Fibroblast of lung (primary cell): ENCODE measurements around the gene TNS3. TPM values are rescaled to one million over a fixed set of nuclear protein-coding genes. Genes with fewer than 3 reads are reported as not detected.
"Not testable (repeated sequence)": the region's sequence is repeated elsewhere in the genome, so short reads cannot be mapped to it uniquely, and the experiment has no call there.

Source experiments
- DNase-seq, 2 donors: peaks; one replicate each; pipeline versions ENCODE4 v3.0.0 to v3.0.0-alpha.2; 2010; ENCODE audit warnings: low read depth in 2 of 2
- H2AFZ ChIP-seq: 2 replicates; pipeline ENCODE4 v1.5.1; 2012; ENCODE audit warnings: low read length, control low read depth, inconsistent platforms
- H3K27ac ChIP-seq: 2 replicates; pipeline ENCODE4 v1.5.1; 2011; ENCODE audit warnings: low read length, control low read depth; ENCODE audit not compliant: insufficient read depth
- H3K27me3 ChIP-seq: 2 replicates; pipeline ENCODE4 v1.5.1; 2011; ENCODE audit warnings: mild to moderate bottlenecking, low read length; ENCODE audit not compliant: control insufficient read depth, insufficient read depth
- H3K36me3 ChIP-seq: 2 replicates; pipeline ENCODE4 v1.5.1; 2011; ENCODE audit warnings: low read length; ENCODE audit not compliant: control insufficient read depth, insufficient read depth
- H3K4me1 ChIP-seq: 2 replicates; pipeline ENCODE4 v1.5.1; 2011; ENCODE audit warnings: low read length; ENCODE audit not compliant: control insufficient read depth, insufficient read depth; ENCODE audit errors: extremely low read depth
- H3K4me2 ChIP-seq: 2 replicates; pipeline ENCODE4 v1.5.1; 2011; ENCODE audit warnings: low read length, control low read depth; ENCODE audit not compliant: insufficient read depth; ENCODE audit errors: extremely low read depth
- H3K4me3 ChIP-seq, 4 experiments: fragments of 200-600 bp in 1 of 4; sonication (generic) in 1 of 4; replicated peaks in 1 of 4; 2 replicates each; pipeline ENCODE4 v1.5.1; 2011 to 2016; ENCODE audit warnings: low read length in 4 of 4, low read depth in 3 of 4, mild to moderate bottlenecking in 3 of 4, control low read depth in 2 of 4, inconsistent platforms in 1 of 4, mixed read lengths in 1 of 4; ENCODE audit not compliant: insufficient read depth in 1 of 4; ENCODE audit errors: control extremely low read depth in 1 of 4
- H3K79me2 ChIP-seq: 2 replicates; pipeline ENCODE4 v1.5.1; 2012; ENCODE audit warnings: mild to moderate bottlenecking, low read length, inconsistent platforms; ENCODE audit not compliant: control insufficient read depth, insufficient read depth
- H3K9ac ChIP-seq: 2 replicates; pipeline ENCODE4 v1.5.1; 2011; ENCODE audit warnings: mild to moderate bottlenecking, low read length, control low read depth; ENCODE audit not compliant: insufficient read depth
- H3K9me3 ChIP-seq: 2 replicates; pipeline ENCODE4 v1.5.1; 2012; ENCODE audit warnings: low read depth, low read length; ENCODE audit not compliant: control insufficient read depth, insufficient read depth
- H4K20me1 ChIP-seq: 2 replicates; pipeline ENCODE4 v1.5.1; 2011; ENCODE audit warnings: low read length; ENCODE audit not compliant: control insufficient read depth, insufficient read depth; ENCODE audit errors: extremely low read depth
- CTCF ChIP-seq, 2 donors: IDR thresholded peaks in 1 of 2; conservative IDR thresholded peaks in 1 of 2; 1 replicate in 1 of 2; 2 replicates in 1 of 2; pipeline ENCODE4 v1.5.1; 2011 to 2012; ENCODE audit warnings: low read length in 2 of 2, control low read depth in 1 of 2, inconsistent platforms in 1 of 2, low read depth in 1 of 2, mild to moderate bottlenecking in 1 of 2
- EZH2 ChIP-seq: IDR thresholded peaks from 2 replicates; pipeline ENCODE4 v1.5.1; 2012; ENCODE audit warnings: low read length, control low read depth, mild to moderate bottlenecking; ENCODE audit errors: missing control alignments
- polyA plus RNA-seq, 2 donors: library from polyadenylated mRNA; depleted of rRNA in 1 of 2; stranded (reverse) in 1 of 2; unstranded in 1 of 2; fragments of >200 nt; gene quantifications; 2 replicates each; pipeline ENCODE4 v1.2.1, GENCODE V29; 2011 to 2012; ENCODE audit warnings: missing spikeins in 1 of 2
- total RNA-seq: library from RNA; depleted of rRNA; stranded (reverse); fragments of >200 nt; gene quantifications from 2 replicates; pipeline ENCODE4 v1.2.1, GENCODE V29; 2014

The TNS3 gene
- total and polyA plus RNA-seq, 2 donors (not counting 1 experiment from before 2014, with no cell fraction given): 74.4 to 88.8 TPM

DNA sequence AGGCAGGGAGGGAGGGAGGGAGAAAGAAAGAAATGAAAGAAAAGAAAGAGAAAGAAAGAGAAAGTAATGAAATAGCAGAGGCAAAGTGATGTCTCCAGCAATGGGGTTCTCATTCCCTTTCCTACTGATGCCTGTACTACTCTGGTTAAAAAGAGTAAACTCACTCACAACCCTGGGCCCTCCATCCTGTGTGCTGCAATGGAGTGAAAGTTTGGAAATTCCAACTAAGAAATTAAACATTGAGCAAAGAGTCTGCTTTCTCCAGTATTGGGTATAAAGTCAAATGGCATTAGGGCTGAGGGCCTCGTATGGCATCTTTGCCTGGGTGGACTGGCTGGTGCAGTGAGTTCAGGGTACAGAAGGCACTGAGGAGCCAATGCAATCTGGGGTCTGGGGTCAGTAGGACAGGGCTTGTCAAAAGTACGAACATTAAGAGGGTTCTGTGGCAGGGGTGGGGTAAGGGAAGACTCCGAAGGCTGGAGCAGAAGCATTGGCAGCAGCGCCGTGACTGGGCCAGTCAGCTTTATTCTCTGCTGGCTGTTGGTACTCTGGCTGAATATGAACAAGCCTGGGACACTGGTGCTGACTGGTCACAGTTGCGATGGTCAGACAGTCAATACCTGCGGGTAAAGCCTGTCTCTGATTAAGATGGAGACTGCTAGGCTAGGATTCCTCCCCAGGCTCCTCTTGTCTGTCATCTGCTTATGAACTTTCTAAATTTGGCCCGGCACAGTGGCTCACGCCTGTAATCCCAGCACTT is 24.1 kb upstream of the TNS3 start:
- Histone ChIP-seq H3K27me3 (no peaks in the 10 kb centered on the region), H4K20me1 (no peaks in the 10 kb centered on the region), H3K79me2 (no peaks in the 10 kb centered on the region), H3K27ac (no peak overlapping the region), H3K9ac (no peak overlapping the region), H3K4me3 (no peak overlapping the region), H3K4me1 (peaks cover 44% of the 10 kb centered on the region), H2AFZ (no peak overlapping the region), H3K4me2 (no peak overlapping the region), H3K9me3 (no peaks in the 10 kb centered on the region), H3K36me3 (no peaks in the 10 kb centered on the region)
- TF ChIP-seq EZH2: no peak
- TF ChIP-seq CTCF (conservative IDR thresholded peaks at IDR 0.05 in 1 of 2, IDR thresholded peaks at IDR 0.05 in 1 of 2; ENCODE audit: low read depth in 1 of 2, low read length in 2 of 2): no peak
- no peak for DNase-seq

DNA sequence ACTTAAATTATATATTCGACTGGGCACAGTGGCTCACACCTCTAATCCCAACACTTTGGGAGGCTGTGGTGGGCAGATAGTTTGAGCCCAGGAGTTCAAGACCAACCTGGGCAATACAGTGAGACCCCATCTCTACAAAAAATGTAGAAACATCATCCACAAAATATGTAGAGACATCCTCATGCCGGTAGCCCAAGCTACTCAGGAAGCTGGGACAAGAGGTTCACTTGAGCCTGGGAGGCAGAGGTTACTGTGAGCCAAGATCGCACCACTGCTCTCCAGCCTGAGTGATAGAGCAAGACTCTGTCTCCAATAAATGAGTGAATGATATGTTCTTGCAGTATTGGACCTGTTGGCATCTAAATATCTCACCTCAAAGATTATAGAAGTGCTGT is 22.6 kb upstream of the TNS3 start:
- Histone ChIP-seq H3K9ac (no peak overlapping the region), H3K4me2 (peak overlapping the region; percentile 21), H3K4me3 (no peak overlapping the region), H3K27ac (peak overlapping the region; percentile 80), H4K20me1 (no peaks in the 10 kb centered on the region), H3K4me1 (peaks cover 42% of the 10 kb centered on the region), H3K9me3 (no peaks in the 10 kb centered on the region), H3K27me3 (no peaks in the 10 kb centered on the region), H3K36me3 (no peaks in the 10 kb centered on the region), H2AFZ (no peak overlapping the region), H3K79me2 (no peaks in the 10 kb centered on the region)
- DNase-seq: no peak
- TF ChIP-seq EZH2: no peak
- no peak for TF ChIP-seq CTCF (conservative IDR thresholded peaks at IDR 0.05 in 1 of 2, IDR thresholded peaks at IDR 0.05 in 1 of 2; ENCODE audit: low read depth in 1 of 2, low read length in 2 of 2)

DNA sequence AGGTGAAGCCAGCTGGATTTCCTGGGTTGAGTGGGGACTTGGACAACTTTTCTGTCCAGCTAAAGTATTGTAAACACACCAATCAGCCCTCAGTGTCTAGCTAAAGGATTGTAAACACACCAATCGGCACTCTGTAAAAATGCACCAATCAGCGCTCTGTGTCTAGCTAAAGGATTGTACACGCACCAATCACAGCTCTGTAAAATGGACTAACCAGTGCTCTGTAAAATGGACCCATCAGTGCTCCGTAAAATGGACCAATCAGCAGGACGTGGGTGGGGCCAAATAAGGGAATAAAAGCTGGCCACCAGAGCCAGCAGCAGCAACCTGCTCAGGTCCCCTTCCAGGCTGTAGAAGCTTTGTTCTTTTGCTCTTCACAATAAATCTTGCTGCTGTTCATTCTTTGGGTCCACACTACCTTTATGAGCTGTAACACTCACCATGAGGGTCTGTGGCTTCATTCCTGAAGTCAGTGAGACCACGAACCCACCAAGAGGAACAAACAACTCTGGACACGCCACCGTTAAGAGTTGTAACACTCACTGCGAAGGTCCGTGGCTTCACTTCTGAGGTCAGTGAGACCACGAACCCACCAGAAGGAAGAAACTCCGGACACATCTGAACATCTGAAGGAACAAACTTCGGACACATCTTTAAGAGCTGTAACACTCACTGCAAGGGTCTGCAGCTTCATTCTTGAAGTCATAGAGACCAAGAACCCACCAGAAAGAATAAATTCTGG is 21.8 kb upstream of the TNS3 start:
- H2AFZ ChIP-seq, H3K36me3 ChIP-seq, H3K4me2 ChIP-seq, H3K4me3 ChIP-seq, H3K9me3 ChIP-seq, H4K20me1 ChIP-seq, H3K9ac ChIP-seq, H3K27me3 ChIP-seq, H3K79me2 ChIP-seq, DNase-seq: not testable (repeated sequence)
- Histone ChIP-seq H3K4me1 (peaks cover 41% of the 10 kb centered on the region), H3K27ac (peak overlapping the region; percentile 80)
